Sigmoid colon (tissue), 7 donors: ENCODE data around the gene CCDC24. TPM values are rescaled to one million over a fixed set of nuclear protein-coding genes. Genes with fewer than 3 reads are reported as not detected.

Experiments used
- DNase-seq: peaks from one replicate; pipeline ENCODE4 v3.0.0-alpha.2; 2019
- H3K27ac ChIP-seq, 4 donors: fragments of 200-600 bp; sonication (generic); one replicate each; pipeline ENCODE4 v1.5.1; 2016 to 2019; ENCODE audit warnings: mild to moderate bottlenecking in 1 of 4
- H3K27me3 ChIP-seq, 3 donors: fragments of 200-600 bp; sonication (generic); one replicate each; pipeline ENCODE4 v1.5.1; 2019; ENCODE audit warnings: mild to moderate bottlenecking in 1 of 3
- H3K36me3 ChIP-seq, 4 donors: fragments of 200-600 bp; sonication (generic); one replicate each; pipeline ENCODE4 v1.5.1; 2016 to 2019
- H3K4me1 ChIP-seq, 4 donors: fragments of 200-600 bp; sonication (generic); one replicate each; pipeline ENCODE4 v1.5.1; 2017 to 2019
- H3K4me3 ChIP-seq, 4 donors: fragments of 200-600 bp; sonication (generic); one replicate each; pipeline ENCODE4 v1.5.1; 2017 to 2019; ENCODE audit warnings: mild to moderate bottlenecking in 2 of 4, moderate library complexity in 1 of 4
- H3K9me3 ChIP-seq, 4 donors: fragments of 200-600 bp in 3 of 4; sonication (generic) in 3 of 4; one replicate each; pipeline versions ENCODE4 v1.5.1 to v1.6.1; 2013 to 2019
- EP300 ChIP-seq, 4 donors: sonication (generic); formaldehyde crosslinking; IDR thresholded peaks; one replicate each; pipeline ENCODE4 v1.6.1; 2017; ENCODE audit warnings: antibody characterized with exemption in 4 of 4
- POLR2A ChIP-seq, 2 donors: fragments of 450-650 bp; IDR thresholded peaks; one replicate each; pipeline ENCODE4 v1.6.1; 2016; ENCODE audit warnings: antibody characterized with exemption in 2 of 2, mild to moderate bottlenecking in 2 of 2, moderate library complexity in 2 of 2
- POLR2AphosphoS5 ChIP-seq, 4 donors: sonication (generic); formaldehyde crosslinking; IDR thresholded peaks; one replicate each; pipeline ENCODE4 v1.6.1; 2017; ENCODE audit warnings: antibody characterized with exemption in 4 of 4
- WGBS, 2 donors: extraction: QIAGEN DNeasy Blood & Tissue Kit; methylation state at CpG; one replicate each; pipeline ENCODE4 v1.1.7; 2013; 5-methylcytosine and 5-hydroxymethylcytosine counted together
- intact Hi-C: fragments of 100-400 bp; cut with DNase I; formaldehyde crosslinking; loops from one replicate; pipeline ENCODE4 v1.15.1; 2023
- polyA plus RNA-seq, 3 donors: library from polyadenylated mRNA; stranded (reverse); fragments of 200-250 nt; gene quantifications; one replicate each; pipeline ENCODE4 v1.2.3, GENCODE V29; 2013
- total RNA-seq, 4 donors: library from RNA; depleted of rRNA; stranded (reverse); fragments of >200 nt; gene quantifications; one replicate each; pipeline ENCODE4 v1.1.0, GENCODE V29; 2016
- TF ChIP-seq, protein P1 (sequence below), 4 experiments: fragments of 450-650 bp in 3 of 4; fragments of 200-600 bp in 1 of 4; IDR thresholded peaks; one replicate each; pipeline ENCODE4 v1.5.1; 2016 to 2019; ENCODE audit warnings: antibody characterized with exemption in 4 of 4, mild to moderate bottlenecking in 3 of 4, moderate library complexity in 2 of 4
- donor health status: healthy with polysubstance abuse.
- donor health status: Bipolar disorder and iron deficiency.
- donor health status: healthy.

CCDC24 gene
- total and polyA plus RNA-seq, 7 donors: 2.7 to 19.2 (median 6.6) TPM

- H3K27ac ChIP-seq: no peak overlapping the region
- no peak for DNase-seq
- no peaks in the 10 kb centered on the region for H3K4me1 ChIP-seq
- no peak for TF ChIP-seq POLR2A (IDR thresholded peaks at IDR 0.05)
- no peak overlapping the region for H3K4me3 ChIP-seq
- no peaks in the 10 kb centered on the region for H3K9me3 ChIP-seq
- 93 to 96% methylated on average over 10 of the region's 10 CpGs for WGBS, 2 donors
- intact Hi-C loops: no loop called here
- peaks cover 0 to 26% (median 7%) of the 10 kb centered on the region in 4 donors for H3K36me3 ChIP-seq
- H3K27me3 ChIP-seq: no peaks in the 10 kb centered on the region
These were observed 30.4 kb downstream of the CCDC24 start for GRCh38 chr1:44021581-44022321.

- no peak for DNase-seq
- Histone ChIP-seq H3K27ac (no peak overlapping the region), H3K4me1 (peaks cover 0 to 7% (median 5%) of the 10 kb centered on the region in 4 donors), H3K9me3 (no peaks in the 10 kb centered on the region), H3K36me3 (peaks cover 0 to 19% (median 7%) of the 10 kb centered on the region in 4 donors), H3K4me3 (no peak overlapping the region), H3K27me3 (no peaks in the 10 kb centered on the region)
- WGBS, 2 donors: 87 to 90% methylated on average over 14 of the region's 14 CpGs
- intact Hi-C loops: no loop called here
- TF ChIP-seq POLR2A (IDR thresholded peaks at IDR 0.05): no peak
- TF ChIP-seq, protein P1, sequence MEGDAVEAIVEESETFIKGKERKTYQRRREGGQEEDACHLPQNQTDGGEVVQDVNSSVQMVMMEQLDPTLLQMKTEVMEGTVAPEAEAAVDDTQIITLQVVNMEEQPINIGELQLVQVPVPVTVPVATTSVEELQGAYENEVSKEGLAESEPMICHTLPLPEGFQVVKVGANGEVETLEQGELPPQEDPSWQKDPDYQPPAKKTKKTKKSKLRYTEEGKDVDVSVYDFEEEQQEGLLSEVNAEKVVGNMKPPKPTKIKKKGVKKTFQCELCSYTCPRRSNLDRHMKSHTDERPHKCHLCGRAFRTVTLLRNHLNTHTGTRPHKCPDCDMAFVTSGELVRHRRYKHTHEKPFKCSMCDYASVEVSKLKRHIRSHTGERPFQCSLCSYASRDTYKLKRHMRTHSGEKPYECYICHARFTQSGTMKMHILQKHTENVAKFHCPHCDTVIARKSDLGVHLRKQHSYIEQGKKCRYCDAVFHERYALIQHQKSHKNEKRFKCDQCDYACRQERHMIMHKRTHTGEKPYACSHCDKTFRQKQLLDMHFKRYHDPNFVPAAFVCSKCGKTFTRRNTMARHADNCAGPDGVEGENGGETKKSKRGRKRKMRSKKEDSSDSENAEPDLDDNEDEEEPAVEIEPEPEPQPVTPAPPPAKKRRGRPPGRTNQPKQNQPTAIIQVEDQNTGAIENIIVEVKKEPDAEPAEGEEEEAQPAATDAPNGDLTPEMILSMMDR (IDR thresholded peaks at IDR 0.05): no peak
- no peak for TF ChIP-seq EP300 (IDR thresholded peaks at IDR 0.05)
- no peak for TF ChIP-seq POLR2AphosphoS5 (IDR thresholded peaks at IDR 0.05)
These were observed 32.9 kb downstream of the CCDC24 start for GRCh38 chr1:44024031-44024902.

GRCh38 chr1:44024903-44025525 lies 33.6 kb downstream of the CCDC24 start:
- Histone ChIP-seq H3K4me3 (no peak overlapping the region), H3K9me3 (no peaks in the 10 kb centered on the region), H3K27ac (no peak overlapping the region), H3K36me3 (peaks cover 0 to 19% (median 6%) of the 10 kb centered on the region in 4 donors), H3K27me3 (no peaks in the 10 kb centered on the region), H3K4me1 (peaks cover 0 to 12% (median 9%) of the 10 kb centered on the region in 4 donors)
- intact Hi-C loops: no loop called here
- 79 to 85% methylated on average over 13 of the region's 13 CpGs for WGBS, 2 donors
- TF ChIP-seq EP300 (IDR thresholded peaks at IDR 0.05): no peak
- TF ChIP-seq POLR2AphosphoS5 (IDR thresholded peaks at IDR 0.05): no peak
- TF ChIP-seq POLR2A (IDR thresholded peaks at IDR 0.05): no peak
- TF ChIP-seq, protein P1 (IDR thresholded peaks at IDR 0.05): no peak
- DNase-seq: no peak

- TF ChIP-seq, protein P1 (IDR thresholded peaks at IDR 0.05): no peak
- Histone ChIP-seq H3K36me3 (peaks cover 0 to 19% (median 5%) of the 10 kb centered on the region in 4 donors), H3K9me3 (no peaks in the 10 kb centered on the region), H3K27me3 (no peaks in the 10 kb centered on the region), H3K4me1 (peaks cover 0 to 12% (median 9%) of the 10 kb centered on the region in 4 donors), H3K27ac (no peak overlapping the region), H3K4me3 (no peak overlapping the region)
- DNase-seq: no peak
- 38 to 69% methylated on average over 3 of the region's 3 CpGs for WGBS, 2 donors
- intact Hi-C loops: no loop called here
These were observed 34.4 kb downstream of the CCDC24 start for GRCh38 chr1:44025816-44026215.

- DNase-seq: no peak
- intact Hi-C loops: no loop called here
- 90 to 92% methylated on average over 3 of the region's 3 CpGs for WGBS, 2 donors
These were observed 35.9 kb downstream of the CCDC24 start for GRCh38 chr1:44027320-44027719.

More at GRCh38 chr1:44027320-44027719, 35.9 kb downstream of the CCDC24 start:
- peaks cover 0 to 10% (median 3%) of the 10 kb centered on the region in 4 donors for H3K36me3 ChIP-seq
- TF ChIP-seq POLR2A (IDR thresholded peaks at IDR 0.05) (no peak), POLR2AphosphoS5 (IDR thresholded peaks at IDR 0.05) (no peak), EP300 (IDR thresholded peaks at IDR 0.05) (no peak)
- TF ChIP-seq, protein P1 (IDR thresholded peaks at IDR 0.05): no peak
- H3K4me1 ChIP-seq: peaks cover 0 to 24% (median 20%) of the 10 kb centered on the region in 4 donors
- no peak overlapping the region for H3K4me3 ChIP-seq
- no peaks in the 10 kb centered on the region for H3K27me3 ChIP-seq
- H3K9me3 ChIP-seq: no peaks in the 10 kb centered on the region
- H3K27ac ChIP-seq: no peak overlapping the region
